GM12878 (cell line): ENCODE data around the gene NTM. TPM values are rescaled to one million over a fixed set of nuclear protein-coding genes. Genes with fewer than 3 reads are reported as not detected.

ENCODE experiments used
- ATAC-seq: fragments of 200-7000 bp; cut with Tn5 transposase; 3 replicates; pipeline ENCODE4 v1.9.1; 2020; ENCODE audit warnings: mild to moderate bottlenecking, moderate library complexity
- BruUV-seq: library from RNA; stranded (reverse); fragments of 400-500 nt; replicated peaks from 2 replicates; lab custom pipeline; 2021; lab: Mats Ljungman, UMichigan
- CTCF ChIA-PET: fragments of 300-600 bp; sonication (Branson Sonifier 250); formaldehyde crosslinking; extraction: SDS; loops from one replicate; lab custom pipeline; 2021; ENCODE audit warnings: inconsistent platforms; lab: Yijun Ruan, JAX
- POLR2A ChIA-PET: fragments of 350-600 bp; formaldehyde crosslinking; extraction: SDS; loops from one replicate; lab custom pipeline; 2021; ENCODE audit warnings: inconsistent platforms; lab: Charles Lee
- RAD21 ChIA-PET: fragments of 300-600 bp; sonication (Branson Sonifier 250); formaldehyde crosslinking; loops from one replicate; lab custom pipeline; 2023; ENCODE audit warnings: antibody characterized with exemption; ENCODE audit not compliant: unreplicated experiment; lab: Charles Lee
- SMC1A ChIA-PET: fragments of 300-600 bp; sonication (Branson Sonifier 250); formaldehyde crosslinking; loops from one replicate; lab custom pipeline; 2023; ENCODE audit not compliant: unreplicated experiment, uncharacterized antibody; lab: Charles Lee
- DNase-seq: peaks from one replicate; pipeline ENCODE4 v3.0.0-alpha.2; 2011; ENCODE audit warnings: low read depth, low spot score
- FAIRE-seq: peaks from 3 replicates; lab custom pipeline; 2011; peaks lifted over from hg19 to GRCh38; lab: Jason Lieb, UNC
- H2AFZ ChIP-seq: 2 replicates; pipeline ENCODE4 v1.6.0; 2011; ENCODE audit warnings: low read depth, low read length, control low read depth; ENCODE audit not compliant: control insufficient read depth
- H3K27ac ChIP-seq: 2 replicates; pipeline ENCODE4 v1.5.1; 2011; ENCODE audit warnings: control low read depth; ENCODE audit not compliant: control insufficient read depth, insufficient read depth
- H3K27me3 ChIP-seq, 2 experiments: replicated peaks in 1 of 2; 2 replicates each; pipeline versions ENCODE4 v1.6.0 to v1.6.1; 2011; ENCODE audit warnings: low read length in 1 of 2; ENCODE audit not compliant: control insufficient read depth in 2 of 2, insufficient read depth in 2 of 2
- H3K36me3 ChIP-seq, 2 experiments: 2 replicates each; pipeline ENCODE4 v1.5.1; 2011; ENCODE audit warnings: low read length in 1 of 2; ENCODE audit not compliant: control insufficient read depth in 2 of 2, insufficient read depth in 2 of 2
- H3K4me1 ChIP-seq: 2 replicates; pipeline ENCODE4 v1.6.1; 2011; ENCODE audit warnings: mild to moderate bottlenecking, low read length, moderate library complexity, mixed read lengths; ENCODE audit not compliant: control insufficient read depth, insufficient read depth
- H3K4me2 ChIP-seq: 2 replicates; pipeline ENCODE4 v1.6.0; 2011; ENCODE audit warnings: control low read depth; ENCODE audit not compliant: control insufficient read depth, insufficient read depth
- H3K4me3 ChIP-seq: fragments of 200-600 bp; sonication (generic); 2 replicates; pipeline ENCODE4 v1.5.1; 2016
- H3K79me2 ChIP-seq: 2 replicates; pipeline ENCODE4 v1.6.0; 2011; ENCODE audit warnings: low read length; ENCODE audit not compliant: control insufficient read depth, insufficient read depth
- H3K9ac ChIP-seq: 2 replicates; pipeline ENCODE4 v1.8.0; 2011; ENCODE audit warnings: low read length, control low read depth, mixed read lengths; ENCODE audit not compliant: control insufficient read depth, insufficient read depth
- H3K9me3 ChIP-seq: replicated peaks from 3 replicates; pipeline ENCODE4 v1.5.1; 2011; ENCODE audit warnings: mild to moderate bottlenecking, low read length; ENCODE audit not compliant: control insufficient read depth, insufficient read depth
- H4K20me1 ChIP-seq: 2 replicates; pipeline ENCODE4 v1.6.0; 2011; ENCODE audit not compliant: control insufficient read depth, insufficient read depth
- BCLAF1 ChIP-seq: fragments of 450-650 bp; IDR thresholded peaks from 2 replicates; pipeline ENCODE4 v1.6.1; 2017; ENCODE audit warnings: antibody characterized with exemption, mild to moderate bottlenecking, moderate library complexity
- CBX3 ChIP-seq: fragments of 200-600 bp; sonication (generic); IDR thresholded peaks from 2 replicates; pipeline ENCODE4 v1.6.1; 2016; ENCODE audit warnings: low read depth, borderline replicate concordance
- E2F4 ChIP-seq: IDR thresholded peaks from 2 replicates; pipeline ENCODE4 v1.6.1; 2012; ENCODE audit warnings: low read depth, low read length, improper control_type of control experiment
- HDAC2 ChIP-seq: fragments of 200-600 bp; sonication (generic); IDR thresholded peaks from 2 replicates; pipeline ENCODE4 v1.6.1; 2017
- USF2 ChIP-seq: IDR thresholded peaks from 2 replicates; pipeline ENCODE4 v1.6.1; 2011; ENCODE audit warnings: low read depth, low read length, improper control_type of control experiment, borderline replicate concordance
- WGBS: methylation state at CpG from one replicate; pipeline ENCODE4 v1.1.6; 2016; ENCODE audit warnings: low lambda C conversion rate; ENCODE audit not compliant: insufficient replicate concordance, insufficient coverage; ENCODE audit errors: missing lambda C conversion rate; 5-methylcytosine and 5-hydroxymethylcytosine counted together
- in situ Hi-C: fragments of 300-500 bp; cut with MboI; formaldehyde crosslinking; loops from 9 replicates; pipeline ENCODE4 v1.14.3; 2018; ENCODE audit warnings: mixed read lengths
- intact Hi-C: fragments of 100-400 bp; cut with micrococcal nuclease; formaldehyde crosslinking; loops from one replicate; pipeline ENCODE4 v1.14.2; 2022; ENCODE audit not compliant: unreplicated experiment
- polyA plus RNA-seq, 11 experiments: library from polyadenylated mRNA; depleted of rRNA in 4 of 11; unstranded in 6 of 11; stranded (reverse) in 5 of 11; fragments of >200 nt; fragmentation: Nextera tagmentation in 4 of 11; fragmentation: Illumina TruSeq in 1 of 11; extraction: Ambion mirVana in 4 of 11; extraction: Trizol in 1 of 11; gene quantifications; 1 replicate in 1 of 11; 2 replicates in 10 of 11; pipeline versions ENCODE4 v1.2.1 to v1.2.3, GENCODE V29; 2011 to 2016; ENCODE audit warnings: inconsistent platforms in 2 of 11, missing spikeins in 2 of 11, low read depth in 1 of 11
- total RNA-seq, 4 experiments: library from RNA; depleted of rRNA in 3 of 4; stranded (reverse); fragments of >200 nt in 3 of 4; fragmentation: Illumina TruSeq in 1 of 4; extraction: Trizol in 1 of 4; gene quantifications; 2 replicates each; pipeline versions ENCODE4 v1.2.1 to v1.2.3, GENCODE V29; 2013 to 2021

NTM gene
- total and polyA plus RNA-seq, 10 of the 15 experiments (the other 5 are each of a cell fraction or from before 2014, with no cell fraction given) = not detected

- Histone ChIP-seq H2AFZ (no peak overlapping the region), H3K36me3 (no peaks in the 10 kb centered on the region), H3K27me3 (no peaks in the 10 kb centered on the region; a peak in 1 of 4 replicates), H3K4me2 (no peak overlapping the region), H3K79me2 (no peaks in the 10 kb centered on the region), H3K4me1 (no peaks in the 10 kb centered on the region), H3K27ac (no peak overlapping the region), H4K20me1 (no peaks in the 10 kb centered on the region), H3K9me3 (no peaks in the 10 kb centered on the region), H3K4me3 (no peak overlapping the region), H3K9ac (no peak overlapping the region)
- in situ Hi-C loops = no loop called here
- POLR2A ChIA-PET = no interaction called here
- CTCF ChIA-PET = no interaction called here
- WGBS = 10% methylated on average over 3 of the region's 3 CpGs
- intact Hi-C loops = no loop called here
- TF ChIP-seq E2F4 (no peak), HDAC2 (no peak)
- RAD21 ChIA-PET = no interaction called here
- FAIRE-seq (no peak), DNase-seq (no peak), ATAC-seq (no peak)
- SMC1A ChIA-PET = no interaction called here
- BruUV-seq = no TSS peak
These were observed 609.8 kb downstream of the NTM start for GRCh38 chr11:131980199-131980598.

GRCh38 chr11:131980888-131981668 is 610.7 kb downstream of the NTM start:
- no peak overlapping the region for H3K4me2 ChIP-seq

More at GRCh38 chr11:131980888-131981668, 610.7 kb downstream of the NTM start:
- no peaks in the 10 kb centered on the region; a peak in 1 of 4 replicates for H3K27me3 ChIP-seq
- H3K4me3 ChIP-seq = no peak overlapping the region
- H3K9me3 ChIP-seq = no peaks in the 10 kb centered on the region
- DNase-seq = no peak
- TF ChIP-seq BCLAF1 (no peak), CBX3 (no peak), USF2 (no peak)
- no peaks in the 10 kb centered on the region for H4K20me1 ChIP-seq
- WGBS = 12% methylated on average over 11 of the region's 11 CpGs
- no peaks in the 10 kb centered on the region for H3K4me1 ChIP-seq
- no TSS peak for BruUV-seq
- ChIA-PET POLR2A (no interaction called here), CTCF (no interaction called here), RAD21 (no interaction called here), SMC1A (no interaction called here)
- H3K36me3 ChIP-seq = no peaks in the 10 kb centered on the region
- H2AFZ ChIP-seq = no peak overlapping the region
- FAIRE-seq = no peak
- no peak overlapping the region for H3K9ac ChIP-seq
- no peak for ATAC-seq
- intact Hi-C loops = no loop called here
- no peaks in the 10 kb centered on the region for H3K79me2 ChIP-seq
- no peak overlapping the region for H3K27ac ChIP-seq
- in situ Hi-C loops = no loop called here
